ENCODE measurements around the gene GRB10. TPM values are rescaled to one million over a fixed set of nuclear protein-coding genes. Genes with fewer than 3 reads are reported as not detected.

GRB10 gene
- total and polyA plus RNA-seq, 4 donors, result 42.2 to 50.6 (median 50.0) TPM

GRCh38 chr7:50629238-50629901 lies 153.3 kb downstream of the GRB10 start:
- Histone ChIP-seq H3K36me3 (ENCODE audit: control insufficient read depth, insufficient read depth, low read length) (peaks cover 7% of the 10 kb centered on the region), H3K4me3 (ENCODE audit: low read depth, low read length) (no peak overlapping the region), H3K9me3 (ENCODE audit: control insufficient read depth, insufficient read depth, low read length) (no peaks in the 10 kb centered on the region), H3K4me1 (ENCODE audit: control insufficient read depth, insufficient read depth, low read length) (no peaks in the 10 kb centered on the region), H3K27ac (ENCODE audit: low read depth, low read length) (no peak overlapping the region), H3K27me3 (ENCODE audit: control insufficient read depth, insufficient read depth, low read length) (no peaks in the 10 kb centered on the region)
- 75% methylated on average over 10 of the region's 10 CpGs for WGBS (ENCODE audit: insufficient coverage)
- DNase-seq (ENCODE audit: low read depth in 4 of 6, low spot score in 6 of 6), result no peak

DNA sequence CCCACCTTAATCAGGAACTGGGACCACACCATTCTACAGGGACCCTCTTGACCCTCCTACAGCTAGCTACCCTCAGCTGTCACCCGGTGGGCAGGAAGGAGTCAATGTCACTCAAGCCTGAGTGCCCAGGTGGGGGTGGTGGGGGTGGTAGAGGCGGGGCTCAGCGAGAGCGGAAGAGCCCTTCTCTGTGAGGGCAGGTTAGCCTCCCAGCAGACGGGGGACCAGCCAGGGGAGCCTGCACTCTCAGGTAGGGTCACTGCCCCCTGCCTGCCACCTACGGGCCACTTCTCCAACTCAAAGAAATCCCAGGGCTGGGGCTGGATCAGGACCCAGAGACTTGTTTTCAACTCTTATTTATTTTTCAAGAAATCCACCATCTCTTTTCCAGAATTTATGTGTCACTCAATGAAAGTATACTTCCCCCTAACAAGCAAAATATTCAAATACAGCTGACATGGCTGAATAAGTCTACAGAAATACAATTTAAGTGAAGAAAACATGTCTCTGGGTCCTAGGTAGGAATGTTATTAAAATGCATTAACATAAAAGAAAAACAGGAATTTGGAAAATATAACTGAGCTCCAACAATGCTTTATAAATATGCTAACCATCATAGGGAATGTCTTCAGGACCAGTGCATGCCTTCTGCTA lies 154.1 kb downstream of the GRB10 start:
- H3K27ac ChIP-seq (ENCODE audit: low read depth, low read length), result no peak overlapping the region
- DNase-seq (ENCODE audit: low read depth in 4 of 6, low spot score in 6 of 6), result no peak
- H3K36me3 ChIP-seq (ENCODE audit: control insufficient read depth, insufficient read depth, low read length), result peaks cover 7% of the 10 kb centered on the region
- H3K4me1 ChIP-seq (ENCODE audit: control insufficient read depth, insufficient read depth, low read length), result no peaks in the 10 kb centered on the region
- H3K9me3 ChIP-seq (ENCODE audit: control insufficient read depth, insufficient read depth, low read length), result no peaks in the 10 kb centered on the region
- no peaks in the 10 kb centered on the region for H3K27me3 ChIP-seq (ENCODE audit: control insufficient read depth, insufficient read depth, low read length)
- H3K4me3 ChIP-seq (ENCODE audit: low read depth, low read length), result no peak overlapping the region
- WGBS (ENCODE audit: insufficient coverage), result 63% methylated on average over 2 of the region's 6 CpGs

DNA sequence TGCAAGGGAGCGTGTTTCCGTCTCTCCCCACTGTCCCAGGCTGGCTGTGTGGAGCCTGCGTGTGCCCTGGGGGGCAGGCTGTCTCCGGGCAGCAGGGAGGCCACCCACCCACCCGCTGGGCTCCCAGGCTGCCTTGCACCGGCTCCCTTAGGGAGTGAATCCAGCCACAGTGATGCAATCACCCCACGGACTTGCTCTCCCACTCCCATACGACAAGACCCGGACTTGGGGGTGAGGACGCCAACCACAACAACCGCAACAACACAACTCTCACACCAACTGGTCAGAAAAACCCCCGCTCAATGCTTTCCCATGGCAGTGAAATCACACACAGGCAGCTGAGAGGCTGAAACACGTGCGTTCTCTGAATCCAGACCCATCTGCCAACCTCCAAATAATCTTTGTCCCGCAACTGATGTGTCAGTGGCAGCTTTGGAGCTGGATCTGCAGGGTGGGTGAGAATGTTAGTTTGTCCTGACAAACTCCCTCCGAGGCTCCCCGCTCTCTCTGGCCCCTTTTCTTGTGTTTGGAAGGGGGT lies 154.8 kb downstream of the GRB10 start:
- H3K4me1 ChIP-seq (ENCODE audit: control insufficient read depth, insufficient read depth, low read length), result no peaks in the 10 kb centered on the region
- H3K27ac ChIP-seq (ENCODE audit: low read depth, low read length), result no peak overlapping the region
- no peak for DNase-seq (ENCODE audit: low read depth in 4 of 6, low spot score in 6 of 6)
- no peak overlapping the region for H3K4me3 ChIP-seq (ENCODE audit: low read depth, low read length)
- H3K36me3 ChIP-seq (ENCODE audit: control insufficient read depth, insufficient read depth, low read length), result peaks cover 7% of the 10 kb centered on the region
- H3K27me3 ChIP-seq (ENCODE audit: control insufficient read depth, insufficient read depth, low read length), result no peaks in the 10 kb centered on the region
- H3K9me3 ChIP-seq (ENCODE audit: control insufficient read depth, insufficient read depth, low read length), result no peaks in the 10 kb centered on the region
- WGBS (ENCODE audit: insufficient coverage), result 85% methylated on average over 15 of the region's 17 CpGs

- WGBS (ENCODE audit: insufficient coverage), result 100% methylated on average over 2 of the region's 3 CpGs
- DNase-seq (ENCODE audit: low read depth in 4 of 6, low spot score in 6 of 6), result no peak
- Histone ChIP-seq H3K27ac (ENCODE audit: low read depth, low read length) (no peak overlapping the region), H3K36me3 (ENCODE audit: control insufficient read depth, insufficient read depth, low read length) (peaks cover 8% of the 10 kb centered on the region), H3K27me3 (ENCODE audit: control insufficient read depth, insufficient read depth, low read length) (no peaks in the 10 kb centered on the region), H3K4me1 (ENCODE audit: control insufficient read depth, insufficient read depth, low read length) (no peaks in the 10 kb centered on the region), H3K9me3 (ENCODE audit: control insufficient read depth, insufficient read depth, low read length) (no peaks in the 10 kb centered on the region), H3K4me3 (ENCODE audit: low read depth, low read length) (no peak overlapping the region)
Measured at GRCh38 chr7:50626286-50626685, 156.4 kb downstream of the GRB10 start.

DNA sequence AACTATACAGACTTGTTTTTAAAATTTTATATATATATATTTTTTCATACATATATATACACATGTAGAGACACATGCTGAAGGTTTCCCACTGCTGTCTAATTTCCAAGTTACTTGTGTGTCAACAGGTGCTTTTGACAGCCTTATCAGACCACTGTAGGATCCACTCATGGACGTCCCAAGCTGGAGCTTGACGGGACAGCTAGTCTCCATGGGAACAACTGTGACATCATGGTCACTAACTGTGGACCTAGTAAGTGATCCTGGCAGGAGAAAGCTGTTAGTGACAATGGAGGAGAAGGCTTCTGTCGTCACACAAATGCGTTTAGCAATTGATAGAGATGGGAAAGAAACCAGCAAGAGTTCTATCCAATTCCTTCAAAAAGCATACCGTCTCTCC lies 157.3 kb downstream of the GRB10 start:
- DNase-seq (ENCODE audit: low read depth in 4 of 6, low spot score in 6 of 6), result no peak
- Histone ChIP-seq H3K36me3 (ENCODE audit: control insufficient read depth, insufficient read depth, low read length) (peaks cover 12% of the 10 kb centered on the region), H3K9me3 (ENCODE audit: control insufficient read depth, insufficient read depth, low read length) (no peaks in the 10 kb centered on the region), H3K4me1 (ENCODE audit: control insufficient read depth, insufficient read depth, low read length) (peaks cover 3% of the 10 kb centered on the region), H3K4me3 (ENCODE audit: low read depth, low read length) (no peak overlapping the region), H3K27ac (ENCODE audit: low read depth, low read length) (no peak overlapping the region), H3K27me3 (ENCODE audit: control insufficient read depth, insufficient read depth, low read length) (no peaks in the 10 kb centered on the region)
- WGBS (ENCODE audit: insufficient coverage), result 63% methylated on average over 2 of the region's 5 CpGs

DNA sequence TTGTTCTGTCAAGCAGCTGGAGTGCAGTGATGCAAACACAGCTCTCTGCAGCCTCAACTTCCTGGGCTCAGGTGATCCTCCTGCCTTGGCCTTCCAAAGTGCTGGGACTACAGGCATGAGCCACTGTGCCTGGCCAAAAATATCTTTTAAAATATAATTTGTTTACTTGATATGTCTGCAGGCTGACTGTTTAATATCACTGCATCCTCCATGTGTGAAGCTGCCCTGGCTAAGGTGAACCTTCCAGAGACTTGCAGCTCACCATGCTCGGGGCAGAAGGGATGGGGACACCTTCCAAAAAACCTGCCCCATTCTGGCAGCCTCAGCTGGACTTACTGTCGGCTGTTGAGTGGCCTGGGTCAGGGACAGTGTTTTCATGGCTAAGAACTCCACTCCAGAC lies 159.9 kb downstream of the GRB10 start:
- H3K4me3 ChIP-seq (ENCODE audit: low read depth, low read length), result no peak overlapping the region
- no peaks in the 10 kb centered on the region for H3K9me3 ChIP-seq (ENCODE audit: control insufficient read depth, insufficient read depth, low read length)
- H3K27me3 ChIP-seq (ENCODE audit: control insufficient read depth, insufficient read depth, low read length), result no peaks in the 10 kb centered on the region
- peaks cover 3% of the 10 kb centered on the region for H3K4me1 ChIP-seq (ENCODE audit: control insufficient read depth, insufficient read depth, low read length)
- peaks cover 11% of the 10 kb centered on the region for H3K36me3 ChIP-seq (ENCODE audit: control insufficient read depth, insufficient read depth, low read length)
- H3K27ac ChIP-seq (ENCODE audit: low read depth, low read length), result no peak overlapping the region
- DNase-seq (ENCODE audit: low read depth in 4 of 6, low spot score in 6 of 6), result no peak
- WGBS (ENCODE audit: insufficient coverage), result 100% methylated on average over 2 of the region's 2 CpGs

DNA sequence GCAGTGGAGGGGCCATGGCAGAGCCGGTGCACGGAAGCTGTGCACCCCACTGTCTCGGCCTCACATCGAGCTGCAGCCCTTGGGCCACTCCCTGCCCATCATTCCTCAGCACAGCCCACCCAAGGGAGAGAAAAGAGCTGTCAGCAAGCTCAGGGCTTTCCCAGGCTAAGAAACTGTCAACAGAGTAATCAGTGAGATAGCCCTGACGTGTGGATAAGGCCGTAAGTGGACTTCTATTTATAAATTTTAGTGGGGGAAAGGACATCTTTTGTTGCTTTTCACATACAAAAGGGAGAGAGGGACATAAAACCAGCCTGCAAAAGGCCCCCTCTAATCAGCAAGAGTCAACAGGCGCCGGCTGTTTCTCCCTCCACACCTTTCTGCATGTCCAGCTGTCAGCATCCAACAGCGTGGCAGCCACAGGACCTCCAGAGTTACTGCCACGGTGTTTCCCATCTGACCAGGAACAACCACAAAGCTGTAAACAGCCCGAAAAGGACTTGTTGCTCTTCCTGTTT lies 160.7 kb downstream of the GRB10 start:
- Histone ChIP-seq H3K4me3 (ENCODE audit: low read depth, low read length) (no peak overlapping the region), H3K27me3 (ENCODE audit: control insufficient read depth, insufficient read depth, low read length) (no peaks in the 10 kb centered on the region)

DNA sequence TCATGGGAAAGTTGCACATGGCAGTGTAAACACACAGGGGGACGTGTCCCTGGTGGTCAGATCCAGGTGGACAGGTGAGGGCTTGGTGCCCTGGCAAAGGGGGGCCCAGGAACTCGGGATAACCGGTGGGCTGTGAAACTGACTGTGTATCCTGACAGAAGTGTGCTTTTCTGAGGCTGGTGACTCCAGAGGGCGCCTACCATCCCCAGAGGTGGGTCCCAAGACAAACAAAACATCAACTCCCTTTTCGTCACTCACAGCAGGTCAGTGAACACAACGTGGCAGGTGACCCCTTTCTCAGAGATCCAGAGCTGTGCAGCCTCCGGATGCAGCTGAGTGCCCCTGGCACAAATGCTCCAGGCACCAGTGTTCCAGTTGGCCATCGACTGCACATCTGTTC lies 161.5 kb downstream of the GRB10 start:
- Histone ChIP-seq H3K36me3 (ENCODE audit: control insufficient read depth, insufficient read depth, low read length) (peaks cover 5% of the 10 kb centered on the region), H3K9me3 (ENCODE audit: control insufficient read depth, insufficient read depth, low read length) (no peaks in the 10 kb centered on the region), H3K27ac (ENCODE audit: low read depth, low read length) (no peak overlapping the region), H3K4me1 (ENCODE audit: control insufficient read depth, insufficient read depth, low read length) (peaks cover 3% of the 10 kb centered on the region), H3K27me3 (ENCODE audit: control insufficient read depth, insufficient read depth, low read length) (no peaks in the 10 kb centered on the region), H3K4me3 (ENCODE audit: low read depth, low read length) (no peak overlapping the region)
- DNase-seq (ENCODE audit: low read depth in 4 of 6, low spot score in 6 of 6), result no peak
- WGBS (ENCODE audit: insufficient coverage), result 69% methylated on average over 7 of the region's 8 CpGs

More for the DNA sequence above, 160.7 kb downstream of the GRB10 start:
- DNase-seq (ENCODE audit: low read depth in 4 of 6, low spot score in 6 of 6), result no peak
- WGBS (ENCODE audit: insufficient coverage), result 55% methylated on average over 9 of the region's 11 CpGs
- peaks cover 8% of the 10 kb centered on the region for H3K36me3 ChIP-seq (ENCODE audit: control insufficient read depth, insufficient read depth, low read length)
- peaks cover 3% of the 10 kb centered on the region for H3K4me1 ChIP-seq (ENCODE audit: control insufficient read depth, insufficient read depth, low read length)
- H3K9me3 ChIP-seq (ENCODE audit: control insufficient read depth, insufficient read depth, low read length), result no peaks in the 10 kb centered on the region
- no peak overlapping the region for H3K27ac ChIP-seq (ENCODE audit: low read depth, low read length)

GRCh38 chr7:50620433-50620832 lies 162.3 kb downstream of the GRB10 start:
- Histone ChIP-seq H3K4me3 (ENCODE audit: low read depth, low read length) (no peak overlapping the region), H3K36me3 (ENCODE audit: control insufficient read depth, insufficient read depth, low read length) (peaks cover 6% of the 10 kb centered on the region), H3K4me1 (ENCODE audit: control insufficient read depth, insufficient read depth, low read length) (peaks cover 3% of the 10 kb centered on the region), H3K27me3 (ENCODE audit: control insufficient read depth, insufficient read depth, low read length) (no peaks in the 10 kb centered on the region), H3K27ac (ENCODE audit: low read depth, low read length) (no peak overlapping the region), H3K9me3 (ENCODE audit: control insufficient read depth, insufficient read depth, low read length) (no peaks in the 10 kb centered on the region)
- 76% methylated on average over 8 of the region's 11 CpGs for WGBS (ENCODE audit: insufficient coverage)
- peak in 1 of 6 donors; percentile 72 for DNase-seq (ENCODE audit: low read depth in 4 of 6, low spot score in 6 of 6)

DNA sequence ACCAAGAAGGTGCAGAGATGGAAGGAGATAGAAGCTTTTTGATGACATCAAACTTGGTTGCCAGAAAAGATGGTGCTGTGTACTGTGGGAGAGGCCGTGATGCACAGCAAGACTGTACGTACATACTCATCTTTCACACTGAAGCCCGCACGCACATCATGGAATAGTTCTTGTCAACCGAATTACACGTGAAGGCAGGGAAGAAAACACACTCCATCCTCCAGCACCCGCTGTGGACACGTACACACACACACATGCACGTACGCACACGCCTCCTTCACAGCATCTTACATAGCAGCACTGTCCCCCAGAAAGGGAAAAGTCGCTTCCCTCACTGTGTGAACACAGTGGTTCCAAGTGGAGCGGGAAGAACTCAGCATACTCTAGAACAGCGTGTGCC lies 163.0 kb downstream of the GRB10 start:
- Histone ChIP-seq H3K36me3 (ENCODE audit: control insufficient read depth, insufficient read depth, low read length) (peaks cover 11% of the 10 kb centered on the region), H3K9me3 (ENCODE audit: control insufficient read depth, insufficient read depth, low read length) (no peaks in the 10 kb centered on the region), H3K4me1 (ENCODE audit: control insufficient read depth, insufficient read depth, low read length) (peaks cover 3% of the 10 kb centered on the region), H3K4me3 (ENCODE audit: low read depth, low read length) (no peak overlapping the region), H3K27ac (ENCODE audit: low read depth, low read length) (no peak overlapping the region), H3K27me3 (ENCODE audit: control insufficient read depth, insufficient read depth, low read length) (no peaks in the 10 kb centered on the region)
- DNase-seq (ENCODE audit: low read depth in 4 of 6, low spot score in 6 of 6), result no peak
- 98% methylated on average over 13 of the region's 14 CpGs for WGBS (ENCODE audit: insufficient coverage)

Data from spinal cord (tissue), 10 donors.